H9 (cell line): ENCODE measurements around the gene C19orf73. TPM values are rescaled to one million over a fixed set of nuclear protein-coding genes. Genes with fewer than 3 reads are reported as not detected.

Source experiments
- DNase-seq: peaks from one replicate; pipeline ENCODE4 v3.0.0-alpha.2; 2017
- H2AFZ ChIP-seq: one replicate; pipeline ENCODE4 v1.6.1; 2013; ENCODE audit warnings: mild to moderate bottlenecking, low read length, control low read depth, moderate library complexity
- H2AK5ac ChIP-seq: 2 replicates; pipeline ENCODE4 v1.6.1; 2013; ENCODE audit warnings: low read length, control low read depth, mixed read lengths; ENCODE audit not compliant: insufficient read length
- H2BK120ac ChIP-seq: one replicate; pipeline ENCODE4 v1.6.1; 2013; ENCODE audit warnings: low read depth, mild to moderate bottlenecking, low read length, control low read depth, inconsistent platforms; ENCODE audit not compliant: poor library complexity, severe bottlenecking
- H2BK12ac ChIP-seq: 2 replicates; pipeline ENCODE4 v1.6.1; 2013; ENCODE audit warnings: low read length, control low read depth, mixed read lengths, low read depth; ENCODE audit not compliant: insufficient read length
- H2BK15ac ChIP-seq: 2 replicates; pipeline ENCODE4 v1.6.1; 2013; ENCODE audit warnings: low read depth, low read length, control low read depth
- H2BK20ac ChIP-seq: one replicate; pipeline ENCODE4 v1.6.1; 2013; ENCODE audit warnings: low read depth, mild to moderate bottlenecking, low read length, control low read depth, inconsistent platforms; ENCODE audit not compliant: poor library complexity, severe bottlenecking
- H2BK5ac ChIP-seq: 2 replicates; pipeline ENCODE4 v1.6.1; 2013; ENCODE audit warnings: low read length, control low read depth, mixed read lengths; ENCODE audit not compliant: insufficient read length
- H3K14ac ChIP-seq: 2 replicates; pipeline ENCODE4 v1.6.1; 2013; ENCODE audit warnings: low read length, control low read depth; ENCODE audit not compliant: insufficient read depth
- H3K18ac ChIP-seq: 2 replicates; pipeline ENCODE4 v1.6.1; 2013; ENCODE audit warnings: low read depth, mild to moderate bottlenecking, mixed read lengths, low read length, control low read depth; ENCODE audit not compliant: insufficient read length
- H3K23ac ChIP-seq: 2 replicates; pipeline ENCODE4 v1.6.1; 2013; ENCODE audit warnings: low read length, control low read depth, mixed read lengths, low read depth; ENCODE audit not compliant: insufficient read length
- H3K23me2 ChIP-seq: 2 replicates; pipeline ENCODE4 v1.6.1; 2013; ENCODE audit warnings: low read depth, mild to moderate bottlenecking, mixed read lengths, low read length, control low read depth; ENCODE audit not compliant: insufficient read length, poor library complexity, severe bottlenecking
- H3K27ac ChIP-seq: 2 replicates; pipeline ENCODE4 v1.5.1; 2013; ENCODE audit warnings: low read length, control low read depth, mixed read lengths, low read depth; ENCODE audit not compliant: insufficient read length
- H3K27me3 ChIP-seq: 2 replicates; pipeline ENCODE4 v1.6.1; 2013; ENCODE audit warnings: low read length, control low read depth, inconsistent platforms; ENCODE audit not compliant: insufficient read depth
- H3K4ac ChIP-seq: 2 replicates; pipeline ENCODE4 v1.6.1; 2013; ENCODE audit warnings: low read depth, mild to moderate bottlenecking, control low read depth, inconsistent platforms, low read length, moderate library complexity
- H3K4me1 ChIP-seq: 2 replicates; pipeline ENCODE4 v1.6.1; 2013; ENCODE audit warnings: low read length, control low read depth, inconsistent platforms; ENCODE audit not compliant: insufficient read depth
- H3K4me2 ChIP-seq: 2 replicates; pipeline ENCODE4 v1.6.1; 2013; ENCODE audit warnings: low read length, control low read depth, mixed read lengths; ENCODE audit not compliant: insufficient read length, insufficient read depth
- H3K56ac ChIP-seq: 2 replicates; pipeline ENCODE4 v1.6.1; 2013; ENCODE audit warnings: low read depth, mild to moderate bottlenecking, mixed read lengths, low read length, control low read depth; ENCODE audit not compliant: insufficient read length
- H3K79me1 ChIP-seq: 2 replicates; pipeline ENCODE4 v1.6.1; 2013; ENCODE audit warnings: low read depth, mild to moderate bottlenecking, moderate library complexity, low read length, control low read depth, inconsistent platforms; ENCODE audit not compliant: insufficient read depth, poor library complexity, severe bottlenecking
- H3K79me2 ChIP-seq: 2 replicates; pipeline ENCODE4 v1.6.1; 2013; ENCODE audit warnings: low read length, control low read depth, inconsistent platforms; ENCODE audit not compliant: insufficient read depth
- H3K9ac ChIP-seq: 2 replicates; pipeline ENCODE4 v1.6.1; 2013; ENCODE audit warnings: low read length, control low read depth, mixed read lengths; ENCODE audit not compliant: insufficient read length; ENCODE audit errors: extremely low read depth
- H3K9me3 ChIP-seq: one replicate; pipeline ENCODE4 v1.6.1; 2013; ENCODE audit warnings: low read depth, low read length, inconsistent platforms; ENCODE audit not compliant: control insufficient read depth
- H3T11ph ChIP-seq: one replicate; pipeline ENCODE4 v1.6.1; 2013; ENCODE audit warnings: mild to moderate bottlenecking, low read length, control low read depth, inconsistent platforms
- H4K20me1 ChIP-seq: one replicate; pipeline ENCODE4 v1.6.1; 2013; ENCODE audit not compliant: control insufficient read depth, insufficient read length, insufficient read depth
- H4K5ac ChIP-seq: 2 replicates; pipeline ENCODE4 v1.6.1; 2013; ENCODE audit warnings: low read depth, mild to moderate bottlenecking, mixed read lengths, low read length, control low read depth; ENCODE audit not compliant: insufficient read length
- H4K8ac ChIP-seq: replicated peaks from 2 replicates; pipeline ENCODE4 v1.6.1; 2013; ENCODE audit warnings: low read length, control low read depth, mixed read lengths, low read depth; ENCODE audit not compliant: insufficient read length
- H4K91ac ChIP-seq: 2 replicates; pipeline ENCODE4 v1.6.1; 2013; ENCODE audit warnings: low read depth, mild to moderate bottlenecking, moderate library complexity, mixed read lengths, low read length, control low read depth; ENCODE audit not compliant: insufficient read length
- H3K27ac Mint-ChIP-seq, 3 experiments: 2 replicates in 2 of 3; 3 replicates in 1 of 3; pipeline ENCODE4 v1.8.0; 2020 to 2021; ENCODE audit warnings: mixed read lengths in 3 of 3, mild to moderate bottlenecking in 1 of 3, moderate library complexity in 1 of 3
- H3K27me3 Mint-ChIP-seq: 2 replicates; pipeline ENCODE4 v1.8.0; 2021; ENCODE audit warnings: low read depth, mild to moderate bottlenecking, moderate library complexity, mixed read lengths
- H3K36me3 Mint-ChIP-seq, 3 experiments: 2 replicates in 2 of 3; 3 replicates in 1 of 3; pipeline ENCODE4 v1.8.0; 2020 to 2021; ENCODE audit warnings: low read depth in 3 of 3, mixed read lengths in 3 of 3; ENCODE audit not compliant: insufficient read depth in 1 of 3
- H3K4me1 Mint-ChIP-seq, 2 experiments: 2 replicates each; pipeline ENCODE4 v1.8.0; 2020; ENCODE audit warnings: mixed read lengths in 2 of 2
- H3K4me3 Mint-ChIP-seq, 2 experiments: 2 replicates in 1 of 2; 3 replicates in 1 of 2; pipeline ENCODE4 v1.8.0; 2020 to 2021; ENCODE audit warnings: mild to moderate bottlenecking in 2 of 2, mixed read lengths in 2 of 2, moderate library complexity in 1 of 2
- H3K9me3 Mint-ChIP-seq, 2 experiments: 2 replicates in 1 of 2; 3 replicates in 1 of 2; pipeline ENCODE4 v1.8.0; 2020; ENCODE audit warnings: mild to moderate bottlenecking in 2 of 2, mixed read lengths in 2 of 2, moderate library complexity in 1 of 2
- CTCF ChIP-seq: fragments of 200-600 bp; sonication (generic); conservative IDR thresholded peaks from 3 replicates; pipeline ENCODE4 v1.8.0; 2021; ENCODE audit warnings: antibody characterized with exemption, mild to moderate bottlenecking
- WGBS: extraction: QIAGEN DNeasy Blood & Tissue Kit; methylation state at CpG from one replicate; pipeline ENCODE4 v1.1.7; 2013; ENCODE audit warnings: missing lambda C conversion rate, low lambda C conversion rate, mixed read lengths; ENCODE audit not compliant: insufficient read length; ENCODE audit errors: extremely low coverage; 5-methylcytosine and 5-hydroxymethylcytosine counted together
- total RNA-seq: library from RNA; stranded (reverse); gene quantifications from 2 replicates; pipeline ENCODE4 v1.2.1, GENCODE V29; 2021

Gene C19orf73
- total RNA-seq, 1 experiment from 2014 or later = 1.1 TPM

GRCh38 chr19:49117677-49118564 lies 1.0 kb downstream of the C19orf73 start:
- Histone ChIP-seq H2BK12ac (no peak overlapping the region), H3T11ph (no peak overlapping the region), H3K27ac (no peak overlapping the region), H2BK20ac (no peak overlapping the region), H3K9ac (no peak overlapping the region), H3K9me3 (no peaks in the 10 kb centered on the region), H2AFZ (no peak overlapping the region), H3K23ac (no peak overlapping the region), H4K8ac (no peak overlapping the region), H2BK120ac (no peak overlapping the region), H3K27me3 (peaks cover 9% of the 10 kb centered on the region; the same call in 1 of the 2 replicates), H3K14ac (no peak overlapping the region), H4K91ac (no peak overlapping the region), H2BK5ac (no peak overlapping the region), H3K79me1 (no peaks in the 10 kb centered on the region), H2AK5ac (no peak overlapping the region), H3K4me1 (peaks cover 3% of the 10 kb centered on the region; the same call in 1 of the 2 replicates), H4K5ac (no peak overlapping the region), H3K23me2 (peaks cover 4% of the 10 kb centered on the region), H3K18ac (no peak overlapping the region), H4K20me1 (no peaks in the 10 kb centered on the region), H3K79me2 (no peaks in the 10 kb centered on the region), H3K56ac (no peak overlapping the region), H3K4me2 (peak overlapping the region; percentile 39), H3K4ac (no peak overlapping the region), H2BK15ac (no peak overlapping the region)
- WGBS = no CpG with 5 or more reads among the region's 26 CpGs
- Mint-ChIP-seq H3K4me1 (peaks cover 25 to 33% of the 10 kb centered on the region in 2 experiments), H3K4me3 (peak overlapping the region; percentile 66 to 85), H3K9me3 (no peaks in the 10 kb centered on the region; a peak in 1 of 5 replicates), H3K36me3 (peaks cover 0 to 4% (median 0%) of the 10 kb centered on the region in 3 experiments; a peak in 1 of 7 replicates), H3K27ac (peak overlapping the region in 2 of 3 experiments; percentile 73 to 78; a peak in 3 of 7 replicates), H3K27me3 (peaks cover 36% of the 10 kb centered on the region)
- TF ChIP-seq CTCF = no peak
- no peak for DNase-seq
